WTC11 (cell line): ENCODE results near the gene TVP23C.

ENCODE experiments used
- ATF2 ChIP-seq: sonication (generic); formaldehyde crosslinking; IDR thresholded peaks from 2 replicates; pipeline ENCODE4 v1.8.1; 2022; ENCODE audit warnings: low read depth, missing genetic modification reagents, borderline replicate concordance
- CBFB ChIP-seq: sonication (generic); formaldehyde crosslinking; IDR thresholded peaks from 2 replicates; pipeline ENCODE4 v1.8.1; 2022; ENCODE audit warnings: mild to moderate bottlenecking, low read depth, missing genetic modification reagents
- CTCF ChIP-seq: fragments of 200-600 bp; IDR thresholded peaks from 2 replicates; pipeline ENCODE4 v1.8.0; 2022; ENCODE audit warnings: antibody characterized with exemption
- ELF4 ChIP-seq: sonication (generic); formaldehyde crosslinking; IDR thresholded peaks from 2 replicates; pipeline ENCODE4 v1.8.1; 2022; ENCODE audit warnings: low read depth, mild to moderate bottlenecking, moderate library complexity, missing genetic modification reagents
- GRHL2 ChIP-seq: fragments of 250-450 bp; sonication (Bioruptor Pico); IDR thresholded peaks from 2 replicates; pipeline ENCODE4 v1.8.0; 2022; ENCODE audit warnings: mild to moderate bottlenecking, moderate library complexity; ENCODE audit not compliant: insufficient replicate concordance, severe bottlenecking
- GTF2I ChIP-seq: fragments of 250-450 bp; sonication (Bioruptor Pico); conservative IDR thresholded peaks from 2 replicates; pipeline ENCODE4 v1.4.0; 2021; ENCODE audit warnings: mild to moderate bottlenecking
- RELA ChIP-seq: sonication (generic); formaldehyde crosslinking; IDR thresholded peaks from 2 replicates; pipeline ENCODE4 v1.8.1; 2022; ENCODE audit warnings: missing genetic modification reagents, mild to moderate bottlenecking, borderline replicate concordance
- TCF7 ChIP-seq: sonication (generic); formaldehyde crosslinking; IDR thresholded peaks from 2 replicates; pipeline ENCODE4 v1.8.0; 2022; ENCODE audit warnings: mild to moderate bottlenecking, low read depth, missing genetic modification reagents, moderate library complexity
- USF2 ChIP-seq: sonication (generic); formaldehyde crosslinking; IDR thresholded peaks from 2 replicates; pipeline ENCODE4 v1.8.1; 2023; ENCODE audit warnings: mild to moderate bottlenecking, missing genetic modification reagents, moderate library complexity
- ZNF281 ChIP-seq: sonication (generic); formaldehyde crosslinking; IDR thresholded peaks from 2 replicates; pipeline ENCODE4 v1.8.0; 2023; ENCODE audit warnings: mild to moderate bottlenecking, missing genetic modification reagents
- TF ChIP-seq, protein P1 (sequence below): fragments of 250-450 bp; sonication (Bioruptor Pico); conservative IDR thresholded peaks from 2 replicates; pipeline ENCODE4 v1.9.0; 2021; ENCODE audit warnings: mild to moderate bottlenecking

DNA sequence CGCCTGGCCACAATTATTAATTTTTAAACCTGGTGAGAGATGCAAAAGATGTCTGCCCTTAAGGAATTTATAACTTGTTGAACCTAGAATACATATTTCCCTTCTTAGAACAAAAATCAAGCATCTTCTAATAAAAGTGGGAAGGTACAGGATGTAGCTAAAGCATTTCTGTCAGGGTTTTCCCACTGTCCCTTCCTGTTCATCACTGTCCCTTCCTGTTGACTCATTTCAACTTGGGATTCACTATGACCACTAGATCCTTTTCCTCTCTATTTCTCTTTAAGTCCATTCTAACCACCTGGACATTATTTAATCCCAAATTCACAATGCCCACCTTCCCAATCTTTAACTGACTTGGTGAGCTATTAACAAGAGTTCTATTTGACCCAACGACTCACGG lies 62.0 kb downstream of the TVP23C start:
- no peak for TF ChIP-seq GTF2I (CRISPR knock-in tag)
- no peak for TF ChIP-seq GRHL2 (CRISPR knock-in tag)
- no peak for TF ChIP-seq ATF2 (CRISPR knock-in tag)
- TF ChIP-seq ZNF281 (CRISPR knock-in tag): no peak
- no peak for TF ChIP-seq USF2 (CRISPR knock-in tag)
- TF ChIP-seq, protein P1, sequence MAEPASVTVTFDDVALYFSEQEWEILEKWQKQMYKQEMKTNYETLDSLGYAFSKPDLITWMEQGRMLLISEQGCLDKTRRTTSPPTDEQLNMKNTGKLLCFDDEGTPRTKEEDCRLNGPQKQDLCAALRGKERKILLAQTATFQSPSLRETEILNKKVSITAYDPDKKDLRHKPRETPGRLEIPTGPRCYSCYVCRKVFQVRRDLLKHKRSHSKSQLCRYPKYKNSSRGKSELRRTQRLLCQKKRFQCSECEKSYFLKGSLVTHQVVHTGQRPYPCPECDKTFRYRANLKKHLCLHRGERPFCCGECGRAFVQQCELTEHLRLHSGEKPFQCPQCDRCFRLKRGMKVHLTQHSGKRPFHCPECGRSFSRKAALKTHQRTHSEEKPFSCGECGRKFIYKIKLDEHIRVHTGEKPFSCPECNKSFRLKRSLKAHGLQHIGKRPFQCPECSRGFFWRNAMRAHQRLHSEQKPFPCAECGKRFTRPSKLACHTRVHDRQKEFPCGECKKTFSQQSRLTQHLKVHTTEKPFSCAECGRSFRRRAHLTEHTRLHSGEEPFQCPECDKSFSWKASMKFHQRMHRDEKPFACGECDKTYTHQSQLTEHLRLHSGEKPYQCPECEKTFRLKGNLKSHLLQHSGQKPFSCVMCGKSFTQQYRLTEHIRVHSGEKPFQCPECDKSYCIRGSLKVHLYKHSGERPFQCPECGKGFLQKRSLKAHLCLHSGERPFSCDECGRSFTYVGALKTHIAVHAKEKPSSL: no peak
- no peak for TF ChIP-seq ELF4
- no peak for TF ChIP-seq CTCF
- TF ChIP-seq TCF7 (CRISPR knock-in tag): no peak
- no peak for TF ChIP-seq RELA (CRISPR knock-in tag)
- TF ChIP-seq CBFB (CRISPR knock-in tag): no peak
